ENCODE data around the gene FLT3.
A peak's percentile ranks its signal among the peaks of the same experiment; 100 is the strongest.

FLT3 gene

DNA sequence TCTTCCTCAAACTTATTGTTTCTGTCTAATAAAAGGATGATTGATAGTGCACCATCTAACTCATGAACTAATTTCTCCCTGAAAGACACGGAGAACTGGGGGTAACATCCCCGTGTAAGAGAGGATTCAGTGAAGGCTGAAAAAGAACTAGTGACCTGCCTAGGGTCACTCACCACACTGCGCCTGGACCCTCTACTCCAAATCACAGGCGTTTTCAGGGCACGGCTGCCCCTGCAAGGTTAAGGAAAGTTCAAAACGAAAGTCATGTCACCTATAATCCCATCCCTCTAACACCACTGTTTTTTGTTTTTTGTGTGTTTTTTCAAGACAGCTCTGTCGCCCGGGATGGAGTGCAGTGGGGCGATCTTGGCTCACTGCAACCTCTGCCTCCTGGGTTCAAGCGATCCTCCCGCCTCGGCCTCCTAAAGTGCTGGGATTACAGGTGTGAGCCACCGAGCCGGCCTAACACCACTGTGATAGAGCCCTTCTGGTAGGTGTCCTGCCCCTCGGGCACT, 120.6 kb downstream of the FLT3 start:
- H3K9me3 ChIP-seq (ENCODE audit: control insufficient read depth, insufficient read depth, low read depth, low read length) = no peaks in the 10 kb centered on the region
- H3K27me3 ChIP-seq (ENCODE audit: control insufficient read depth, insufficient read depth, low read length) = peaks cover 98% of the 10 kb centered on the region
- H3K4me3 ChIP-seq (ENCODE audit: low read depth, low read length) = peak overlapping the region; percentile 59; the same call in 1 of the 2 replicates

DNA sequence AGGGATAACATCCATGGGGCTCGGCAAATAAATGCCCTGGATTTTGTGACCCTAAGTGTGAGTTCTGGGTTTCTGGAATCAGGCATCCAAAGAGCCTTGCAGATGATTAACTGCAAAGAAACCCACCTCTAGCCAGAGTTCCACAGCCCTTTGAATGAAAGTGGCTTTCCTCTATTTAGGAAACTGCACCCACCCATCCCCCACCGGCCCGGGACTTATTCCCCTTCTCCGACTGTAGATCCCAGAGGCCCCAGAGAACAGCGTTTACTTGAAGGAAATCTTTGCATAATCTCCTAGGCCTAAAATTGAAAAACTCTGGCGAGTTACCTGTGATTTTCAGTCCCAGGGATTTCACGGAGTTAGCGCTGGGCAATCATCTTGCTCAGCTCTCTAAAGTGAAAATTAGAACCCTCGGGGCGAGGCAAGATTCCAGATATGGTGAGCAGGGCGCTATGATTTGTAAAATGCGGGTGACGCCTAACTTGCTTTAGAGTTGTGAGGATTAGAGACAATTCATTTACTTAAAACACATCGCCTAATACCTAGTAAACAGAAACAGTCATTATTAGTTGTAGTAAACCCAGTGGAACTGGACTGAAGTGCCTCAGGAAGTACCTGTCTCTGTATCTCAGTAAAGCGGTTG, 121.3 kb downstream of the FLT3 start:
- Histone ChIP-seq H3K4me1 (ENCODE audit: control insufficient read depth, insufficient read depth, low read length) (peaks cover 30% of the 10 kb centered on the region), H3K27me3 (ENCODE audit: control insufficient read depth, insufficient read depth, low read length) (peaks cover 100% of the 10 kb centered on the region), H3K27ac (ENCODE audit: low read depth, low read length) (no peak overlapping the region), H3K36me3 (ENCODE audit: control insufficient read depth, insufficient read depth, low read length) (no peaks in the 10 kb centered on the region), H3K4me3 (ENCODE audit: low read depth, low read length) (peak overlapping the region; percentile 59; the same call in 1 of the 2 replicates), H3K9me3 (ENCODE audit: control insufficient read depth, insufficient read depth, low read depth, low read length) (no peaks in the 10 kb centered on the region), H3K9ac (ENCODE audit: low read length) (peak overlapping the region; percentile 74)

More for the DNA sequence above, 120.6 kb downstream of the FLT3 start:
- Histone ChIP-seq H3K36me3 (ENCODE audit: control insufficient read depth, insufficient read depth, low read length) (no peaks in the 10 kb centered on the region), H3K27ac (ENCODE audit: low read depth, low read length) (no peak overlapping the region), H3K4me1 (ENCODE audit: control insufficient read depth, insufficient read depth, low read length) (peaks cover 30% of the 10 kb centered on the region), H3K9ac (ENCODE audit: low read length) (peak overlapping the region; percentile 74)

DNA sequence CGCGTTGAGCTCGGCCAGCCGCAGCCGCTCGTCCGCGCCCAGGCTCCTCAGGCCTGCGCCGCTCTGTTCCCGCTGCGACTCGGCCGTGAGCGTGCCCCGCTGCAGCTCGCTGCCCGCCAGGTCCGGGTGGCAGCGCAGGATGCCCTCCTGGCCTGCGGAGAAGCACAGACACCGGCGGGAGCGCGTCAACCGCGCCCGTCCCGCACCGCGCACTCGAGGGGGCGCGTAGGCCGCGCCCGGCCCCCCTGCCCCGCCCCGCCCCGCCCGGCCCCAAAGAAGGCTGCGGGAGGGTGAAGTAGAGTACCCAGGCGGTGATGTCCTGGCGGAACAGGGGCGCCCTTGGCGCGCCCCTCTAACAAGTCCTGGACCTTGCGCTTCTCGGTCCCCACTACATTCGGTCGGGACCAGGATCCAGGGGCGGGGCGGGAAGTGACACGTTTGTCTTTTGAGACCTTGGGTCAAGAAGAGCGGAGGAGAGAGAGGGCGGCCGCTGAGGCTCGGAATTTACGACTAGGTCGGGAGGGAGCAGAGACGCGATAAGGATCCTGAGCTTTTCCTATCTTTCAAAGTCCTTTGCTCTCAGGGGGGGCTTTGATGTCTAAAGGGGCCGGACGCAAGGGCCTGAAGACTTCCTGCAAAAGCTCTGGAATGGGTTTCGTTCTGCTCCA, 121.9 kb downstream of the FLT3 start:
- Histone ChIP-seq H3K9me3 (ENCODE audit: control insufficient read depth, insufficient read depth, low read depth, low read length) (no peaks in the 10 kb centered on the region), H3K36me3 (ENCODE audit: control insufficient read depth, insufficient read depth, low read length) (no peaks in the 10 kb centered on the region), H3K4me1 (ENCODE audit: control insufficient read depth, insufficient read depth, low read length) (peaks cover 30% of the 10 kb centered on the region), H3K27me3 (ENCODE audit: control insufficient read depth, insufficient read depth, low read length) (peaks cover 100% of the 10 kb centered on the region), H3K4me3 (ENCODE audit: low read depth, low read length) (peak overlapping the region; percentile 59), H3K27ac (ENCODE audit: low read depth, low read length) (no peak overlapping the region; the same call in 1 of the 2 replicates), H3K9ac (ENCODE audit: low read length) (peak overlapping the region; percentile 85)

DNA sequence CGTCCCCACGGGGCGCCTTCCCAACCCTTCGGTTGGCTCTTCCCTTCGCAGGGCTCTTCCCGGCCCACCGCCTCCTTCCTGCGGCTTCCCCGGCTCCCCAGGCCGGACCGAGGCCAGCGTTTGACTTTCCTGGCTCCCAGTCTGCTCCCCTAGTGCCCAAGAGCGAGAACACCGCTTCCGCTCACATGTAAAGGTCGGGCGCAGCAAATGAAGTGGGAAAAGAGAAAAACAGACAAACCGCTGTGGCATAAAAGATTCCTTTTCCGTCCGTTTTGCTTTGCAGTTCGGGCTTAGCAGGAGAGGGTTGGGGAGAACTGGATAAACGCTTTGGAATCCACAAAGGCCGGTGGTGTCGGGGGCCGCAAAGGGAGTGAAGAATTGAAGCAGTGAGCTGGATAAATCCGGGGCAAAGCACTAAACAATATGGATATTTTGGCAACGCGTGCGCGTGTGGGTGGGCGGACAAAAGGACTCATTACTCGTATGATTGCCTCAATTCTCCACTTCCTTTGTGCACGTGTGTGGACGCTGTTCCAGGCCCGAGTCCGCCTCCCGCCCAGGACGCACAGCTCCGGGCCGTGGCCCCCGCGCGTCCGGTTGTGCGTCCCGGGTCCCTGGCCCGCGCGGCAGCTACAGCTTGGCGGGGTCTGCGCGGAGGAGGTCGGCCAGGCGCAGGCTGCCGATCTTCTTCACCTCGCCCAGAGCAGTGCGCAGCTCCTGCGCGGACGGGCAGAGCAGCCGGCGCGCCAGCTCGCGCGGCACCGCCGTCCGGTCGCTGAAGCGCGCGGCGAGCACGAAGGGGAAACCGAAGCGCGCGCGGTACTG, 122.7 kb downstream of the FLT3 start:
- Histone ChIP-seq H3K27ac (ENCODE audit: low read depth, low read length) (no peak overlapping the region; the same call in 1 of the 2 replicates), H3K4me3 (ENCODE audit: low read depth, low read length) (peak overlapping the region; percentile 59), H3K9me3 (ENCODE audit: control insufficient read depth, insufficient read depth, low read depth, low read length) (no peaks in the 10 kb centered on the region), H3K36me3 (ENCODE audit: control insufficient read depth, insufficient read depth, low read length) (no peaks in the 10 kb centered on the region), H3K4me1 (ENCODE audit: control insufficient read depth, insufficient read depth, low read length) (peaks cover 30% of the 10 kb centered on the region), H3K27me3 (ENCODE audit: control insufficient read depth, insufficient read depth, low read length) (peaks cover 100% of the 10 kb centered on the region), H3K9ac (ENCODE audit: low read length) (peak overlapping the region; percentile 85)

DNA sequence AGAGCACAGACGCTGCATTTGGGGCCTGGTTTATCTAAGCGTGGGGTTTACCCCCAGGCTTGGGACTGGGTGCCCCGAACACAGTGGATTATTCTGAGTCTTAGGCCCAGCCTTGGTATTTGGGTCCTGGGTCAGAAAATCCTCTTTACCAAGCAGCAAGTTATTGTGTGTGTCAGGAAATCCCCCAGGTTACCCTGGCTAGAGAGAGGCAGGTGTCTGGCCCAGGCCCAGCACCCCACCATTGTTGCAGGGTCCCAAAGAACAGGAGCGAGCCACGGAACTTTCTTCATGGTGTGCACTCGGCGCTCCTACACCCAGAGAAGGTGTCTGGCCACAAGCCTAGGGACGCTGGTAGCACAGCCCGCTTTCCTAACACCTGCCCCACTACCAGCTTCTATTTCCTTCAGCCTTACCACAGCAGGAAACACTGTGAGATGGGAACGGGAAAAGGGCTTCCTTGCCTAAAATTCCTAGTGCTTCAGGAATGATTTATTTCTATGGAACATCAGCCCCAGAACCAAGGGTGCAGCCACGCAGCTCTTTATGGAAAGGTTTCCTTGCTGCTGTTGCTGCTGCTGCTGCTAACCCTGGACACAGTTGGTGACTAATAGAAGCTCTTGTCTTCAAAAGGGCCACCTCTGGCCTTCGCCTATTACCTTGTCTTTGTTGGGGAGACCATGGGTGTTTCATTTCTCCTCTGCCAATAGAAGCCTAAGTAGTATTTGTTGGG, 123.8 kb downstream of the FLT3 start:
- Histone ChIP-seq H3K27me3 (ENCODE audit: control insufficient read depth, insufficient read depth, low read length) (peaks cover 100% of the 10 kb centered on the region), H3K9ac (ENCODE audit: low read length) (peak overlapping the region; percentile 85), H3K36me3 (ENCODE audit: control insufficient read depth, insufficient read depth, low read length) (no peaks in the 10 kb centered on the region), H3K9me3 (ENCODE audit: control insufficient read depth, insufficient read depth, low read depth, low read length) (no peaks in the 10 kb centered on the region), H3K27ac (ENCODE audit: low read depth, low read length) (no peak overlapping the region), H3K4me1 (ENCODE audit: control insufficient read depth, insufficient read depth, low read length) (peaks cover 41% of the 10 kb centered on the region), H3K4me3 (ENCODE audit: low read depth, low read length) (peak overlapping the region; percentile 40; the same call in 1 of the 2 replicates)

DNA sequence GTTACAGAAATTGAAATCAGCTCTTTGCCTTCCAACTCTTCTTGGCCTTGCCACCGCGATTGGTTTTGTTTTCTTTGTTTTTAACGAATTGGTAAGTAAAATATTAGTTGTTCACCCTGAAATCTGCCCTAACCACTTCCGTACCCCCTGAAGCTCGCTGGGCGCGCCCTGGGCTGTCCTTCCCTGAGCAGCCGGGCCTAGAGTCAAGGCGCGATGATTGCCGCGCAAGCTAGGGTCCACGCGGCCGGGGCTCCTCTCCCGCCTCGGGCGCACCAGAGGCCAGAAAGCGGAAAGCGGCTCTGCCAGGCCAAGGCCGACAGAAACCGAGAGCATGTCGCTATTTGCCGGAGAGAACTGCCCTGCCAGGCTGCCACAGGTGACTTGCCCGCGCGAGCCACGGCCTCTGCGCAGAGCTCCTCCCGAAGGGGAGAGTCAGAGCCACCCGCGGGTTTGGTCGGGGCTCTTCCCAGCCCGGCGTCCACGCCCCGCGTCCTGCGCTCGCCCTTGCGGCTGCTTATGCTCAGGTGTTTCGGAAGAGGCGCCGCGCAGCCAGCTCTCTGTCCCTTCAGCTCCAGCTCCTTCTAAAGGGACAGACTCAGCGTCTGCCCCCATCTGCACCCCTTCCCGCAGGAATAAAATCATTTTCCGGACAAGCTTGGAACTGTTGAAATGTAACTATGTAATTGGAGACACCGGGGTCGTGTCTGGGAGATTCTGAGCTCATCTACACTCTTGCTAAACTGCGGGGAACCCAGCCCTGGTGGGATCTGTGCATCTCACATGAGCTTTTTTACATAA, 124.6 kb downstream of the FLT3 start:
- peaks cover 48% of the 10 kb centered on the region for H3K4me1 ChIP-seq (ENCODE audit: control insufficient read depth, insufficient read depth, low read length)
- H3K9ac ChIP-seq (ENCODE audit: low read length) = peak overlapping the region; percentile 85
- peaks cover 100% of the 10 kb centered on the region for H3K27me3 ChIP-seq (ENCODE audit: control insufficient read depth, insufficient read depth, low read length)
- H3K9me3 ChIP-seq (ENCODE audit: control insufficient read depth, insufficient read depth, low read depth, low read length) = no peaks in the 10 kb centered on the region
- H3K27ac ChIP-seq (ENCODE audit: low read depth, low read length) = no peak overlapping the region
- H3K4me3 ChIP-seq (ENCODE audit: low read depth, low read length) = peak overlapping the region; percentile 40; the same call in 1 of the 2 replicates
- no peaks in the 10 kb centered on the region for H3K36me3 ChIP-seq (ENCODE audit: control insufficient read depth, insufficient read depth, low read length)

DNA sequence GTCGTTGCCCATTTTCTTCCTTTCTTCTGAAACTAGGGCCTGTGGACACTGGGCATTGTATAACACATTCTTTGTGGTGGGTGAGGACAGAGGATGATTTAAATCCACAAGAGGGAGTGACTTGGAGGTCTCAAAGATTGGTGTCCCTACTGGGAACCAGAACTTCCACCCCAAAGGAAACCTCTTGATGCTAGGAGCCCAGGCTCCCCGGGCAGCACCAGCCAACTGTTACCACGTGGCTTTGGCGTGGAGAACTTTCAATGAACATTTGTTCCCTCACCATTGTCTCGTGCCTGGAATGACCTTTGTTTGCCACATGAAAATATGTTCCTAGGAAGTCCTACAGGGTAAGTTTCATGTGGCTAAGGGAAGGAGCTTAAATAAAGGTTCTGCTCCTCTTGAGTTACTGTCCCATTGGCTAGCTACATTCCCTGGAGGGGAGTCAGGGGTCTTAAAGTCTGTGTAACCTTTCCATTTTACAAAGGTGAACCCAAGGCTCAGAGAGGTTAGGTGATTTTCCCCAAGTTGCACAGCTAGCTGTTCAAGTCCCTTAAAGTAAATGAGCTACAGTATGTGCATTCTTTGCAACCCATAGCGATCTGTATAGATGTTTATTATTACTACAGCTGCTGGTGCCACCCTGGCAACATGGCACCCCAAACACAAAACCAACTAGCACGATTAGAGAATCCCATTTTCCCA, 126.3 kb downstream of the FLT3 start:
- Histone ChIP-seq H3K27me3 (ENCODE audit: control insufficient read depth, insufficient read depth, low read length) (peaks cover 100% of the 10 kb centered on the region), H3K36me3 (ENCODE audit: control insufficient read depth, insufficient read depth, low read length) (no peaks in the 10 kb centered on the region), H3K9ac (ENCODE audit: low read length) (peak overlapping the region; percentile 3), H3K9me3 (ENCODE audit: control insufficient read depth, insufficient read depth, low read depth, low read length) (no peaks in the 10 kb centered on the region), H3K4me3 (ENCODE audit: low read depth, low read length) (no peak overlapping the region), H3K4me1 (ENCODE audit: control insufficient read depth, insufficient read depth, low read length) (peaks cover 51% of the 10 kb centered on the region), H3K27ac (ENCODE audit: low read depth, low read length) (no peak overlapping the region)

DNA sequence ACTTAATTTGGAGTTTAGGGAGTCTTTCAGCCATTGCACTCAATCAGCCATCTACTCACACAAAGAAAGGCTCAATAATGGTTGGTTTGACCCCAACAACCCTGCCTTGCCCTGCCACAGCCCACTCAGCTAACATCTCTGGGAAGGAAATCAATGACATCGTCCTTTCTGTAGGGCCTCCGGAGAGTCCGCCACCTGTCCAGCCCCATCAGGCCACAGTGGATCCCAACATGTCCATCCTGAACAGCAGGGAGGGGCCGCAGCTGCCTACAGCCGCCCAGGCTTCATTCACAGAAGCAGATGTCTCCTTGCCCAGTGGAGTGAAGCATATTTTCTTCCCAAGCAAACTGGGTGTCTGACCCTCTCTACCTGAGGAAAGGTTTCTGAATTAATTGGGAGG, 127.1 kb downstream of the FLT3 start:
- Histone ChIP-seq H3K27me3 (ENCODE audit: control insufficient read depth, insufficient read depth, low read length) (peaks cover 100% of the 10 kb centered on the region), H3K9ac (ENCODE audit: low read length) (no peak overlapping the region), H3K36me3 (ENCODE audit: control insufficient read depth, insufficient read depth, low read length) (no peaks in the 10 kb centered on the region), H3K4me1 (ENCODE audit: control insufficient read depth, insufficient read depth, low read length) (peaks cover 49% of the 10 kb centered on the region), H3K4me3 (ENCODE audit: low read depth, low read length) (no peak overlapping the region), H3K9me3 (ENCODE audit: control insufficient read depth, insufficient read depth, low read depth, low read length) (no peaks in the 10 kb centered on the region), H3K27ac (ENCODE audit: low read depth, low read length) (no peak overlapping the region)

DNA sequence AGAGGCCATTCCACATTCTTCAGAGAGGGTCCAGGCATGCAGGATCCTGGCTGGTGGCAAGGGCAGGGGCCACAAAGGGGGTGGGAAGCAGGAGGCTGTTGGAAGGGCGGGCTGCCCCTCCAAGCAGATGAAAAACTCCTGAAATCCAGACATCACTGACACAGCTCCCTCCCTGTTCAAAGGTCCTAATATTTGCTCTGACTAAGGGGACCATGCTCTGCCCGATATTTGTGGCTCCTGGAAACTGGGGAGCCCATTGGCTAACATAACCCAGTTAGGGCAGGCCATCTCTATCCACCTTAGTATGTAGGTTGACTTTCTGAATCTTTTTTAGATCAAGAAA, 127.9 kb downstream of the FLT3 start:
- Histone ChIP-seq H3K4me1 (ENCODE audit: control insufficient read depth, insufficient read depth, low read length) (peaks cover 57% of the 10 kb centered on the region), H3K9ac (ENCODE audit: low read length) (peak overlapping the region; percentile 40), H3K9me3 (ENCODE audit: control insufficient read depth, insufficient read depth, low read depth, low read length) (no peaks in the 10 kb centered on the region), H3K36me3 (ENCODE audit: control insufficient read depth, insufficient read depth, low read length) (no peaks in the 10 kb centered on the region), H3K4me3 (ENCODE audit: low read depth, low read length) (no peak overlapping the region), H3K27me3 (ENCODE audit: control insufficient read depth, insufficient read depth, low read length) (peaks cover 100% of the 10 kb centered on the region), H3K27ac (ENCODE audit: low read depth, low read length) (no peak overlapping the region)

Measured in HUES6 (cell line).